H1 (cell line): ENCODE data around the gene ZFHX2. TPM values are rescaled to one million over a fixed set of nuclear protein-coding genes. Genes with fewer than 3 reads are reported as not detected.

Experiments
- CTCF ChIA-PET: fragments of 300-600 bp; sonication (Branson Sonifier 250); formaldehyde crosslinking; loops from one replicate; lab custom pipeline; 2021; ENCODE audit not compliant: partially characterized antibody; lab: Charles Lee
- POLR2A ChIA-PET: fragments of 300-600 bp; sonication (Branson Sonifier 250); formaldehyde crosslinking; loops from one replicate; lab custom pipeline; 2021; ENCODE audit warnings: inconsistent platforms; ENCODE audit not compliant: partially characterized antibody; lab: Charles Lee
- DNase-seq, 2 experiments: peaks; one replicate each; pipeline versions ENCODE4 v3.0.0 to v3.0.0-alpha.2; 2010 to 2022; ENCODE audit warnings: low spot score in 2 of 2, low read depth in 1 of 2, mixed read lengths in 1 of 2
- FAIRE-seq: peaks from 2 replicates; lab custom pipeline; 2011; peaks lifted over from hg19 to GRCh38; lab: Jason Lieb, UNC
- H2AFZ ChIP-seq: 2 replicates; pipeline ENCODE4 v1.8.1; 2012; ENCODE audit warnings: low read length, inconsistent platforms
- H2AK5ac ChIP-seq: 2 replicates; pipeline ENCODE4 v1.6.1; 2013; ENCODE audit warnings: low read depth, low read length
- H2BK120ac ChIP-seq: replicated peaks from 2 replicates; pipeline ENCODE3; 2013; ENCODE audit warnings: low read depth, low read length, inconsistent platforms
- H2BK12ac ChIP-seq: 2 replicates; pipeline ENCODE4 v1.6.1; 2013; ENCODE audit warnings: low read depth, low read length
- H2BK15ac ChIP-seq: 2 replicates; pipeline ENCODE4 v1.6.1; 2013; ENCODE audit warnings: low read length
- H2BK20ac ChIP-seq: 2 replicates; pipeline ENCODE4 v1.6.1; 2013; ENCODE audit warnings: low read length
- H2BK5ac ChIP-seq: 2 replicates; pipeline ENCODE4 v1.6.1; 2013; ENCODE audit warnings: low read depth, low read length
- H3K14ac ChIP-seq: 2 replicates; pipeline ENCODE4 v1.6.1; 2013; ENCODE audit warnings: inconsistent platforms; ENCODE audit not compliant: insufficient read length
- H3K18ac ChIP-seq: 2 replicates; pipeline ENCODE4 v1.6.1; 2013; ENCODE audit warnings: low read length; ENCODE audit errors: extremely low read depth
- H3K23ac ChIP-seq: 2 replicates; pipeline ENCODE4 v1.6.1; 2013; ENCODE audit warnings: inconsistent platforms; ENCODE audit not compliant: insufficient read length
- H3K23me2 ChIP-seq: 2 replicates; pipeline ENCODE4 v1.6.1; 2013; ENCODE audit warnings: low read depth, low read length
- H3K27ac ChIP-seq: 2 replicates; pipeline ENCODE4 v1.6.1; 2011; ENCODE audit warnings: low read depth, low read length, inconsistent platforms
- H3K27me3 ChIP-seq, 4 experiments: replicated peaks in 1 of 4; 1 replicate in 1 of 4; 2 replicates in 3 of 4; pipeline versions ENCODE4 v1.6.1 to v1.8.1; 2011 to 2013; ENCODE audit warnings: low read length in 3 of 4, mild to moderate bottlenecking in 3 of 4, inconsistent platforms in 2 of 4, mixed read lengths in 2 of 4, moderate library complexity in 1 of 4; ENCODE audit not compliant: control insufficient read depth in 3 of 4, insufficient read depth in 3 of 4; ENCODE audit errors: extremely low read depth in 1 of 4
- H3K36me3 ChIP-seq, 4 experiments: 2 replicates each; pipeline versions ENCODE4 v1.6.1 to v1.8.1; 2011 to 2013; ENCODE audit warnings: mild to moderate bottlenecking in 4 of 4, low read length in 3 of 4, moderate library complexity in 2 of 4, control low read depth in 1 of 4, inconsistent platforms in 1 of 4; ENCODE audit not compliant: insufficient read depth in 4 of 4, control insufficient read depth in 2 of 4
- H3K4ac ChIP-seq: replicated peaks from 2 replicates; pipeline ENCODE3; 2013; ENCODE audit warnings: low read length, low read depth, mixed read lengths, inconsistent platforms; ENCODE audit not compliant: insufficient read length
- H3K4me1 ChIP-seq, 4 experiments: replicated peaks in 1 of 4; 1 replicate in 1 of 4; 2 replicates in 3 of 4; pipeline versions ENCODE4 v1.6.1 to v1.8.1; 2011 to 2013; ENCODE audit warnings: low read length in 3 of 4, inconsistent platforms in 2 of 4, mixed read lengths in 1 of 4; ENCODE audit not compliant: insufficient read depth in 4 of 4, control insufficient read depth in 3 of 4
- H3K4me2 ChIP-seq, 2 experiments: 2 replicates each; pipeline versions ENCODE4 v1.6.1 to v1.8.1; 2011 to 2013; ENCODE audit warnings: low read depth in 2 of 2, low read length in 2 of 2, control low read depth in 1 of 2, inconsistent platforms in 1 of 2, mild to moderate bottlenecking in 1 of 2; ENCODE audit not compliant: insufficient read depth in 1 of 2
- H3K4me3 ChIP-seq, 4 experiments: fragments of 200-600, 300-600 bp in 1 of 4; sonication (generic), shearing (Covaris generic), sonication (Bioruptor Twin) in 1 of 4; 2 replicates each; pipeline versions ENCODE4 v1.5.1 to v1.8.1; 2011 to 2016; ENCODE audit warnings: low read length in 4 of 4, low read depth in 3 of 4, control low read depth in 2 of 4, inconsistent platforms in 2 of 4, mild to moderate bottlenecking in 2 of 4, mixed read lengths in 1 of 4, moderate library complexity in 1 of 4; ENCODE audit not compliant: insufficient read depth in 2 of 4; ENCODE audit errors: extremely low read depth in 1 of 4
- H3K56ac ChIP-seq: replicated peaks from 2 replicates; pipeline ENCODE3; 2013; ENCODE audit warnings: low read depth, mild to moderate bottlenecking, mixed read lengths, low read length, inconsistent platforms; ENCODE audit not compliant: insufficient read length
- H3K79me1 ChIP-seq: 2 replicates; pipeline ENCODE4 v1.6.1; 2013; ENCODE audit warnings: low read depth, low read length, control low read depth
- H3K79me2 ChIP-seq, 2 experiments: 2 replicates each; pipeline versions ENCODE4 v1.6.1 to v1.8.1; 2012 to 2013; ENCODE audit warnings: low read length in 2 of 2, mild to moderate bottlenecking in 2 of 2, inconsistent platforms in 1 of 2; ENCODE audit not compliant: insufficient read depth in 2 of 2, control insufficient read depth in 1 of 2
- H3K9ac ChIP-seq, 4 experiments: replicated peaks in 1 of 4; 1 replicate in 1 of 4; 2 replicates in 3 of 4; pipeline versions ENCODE4 v1.6.1 to v1.8.1; 2011 to 2013; ENCODE audit warnings: low read depth in 3 of 4, low read length in 3 of 4, control low read depth in 2 of 4, mild to moderate bottlenecking in 2 of 4, moderate library complexity in 2 of 4, inconsistent platforms in 1 of 4; ENCODE audit errors: extremely low read depth in 1 of 4
- H3K9me3 ChIP-seq, 2 experiments: 2 replicates each; pipeline versions ENCODE4 v1.6.1 to v1.8.1; 2012 to 2013; ENCODE audit warnings: mild to moderate bottlenecking in 2 of 2, moderate library complexity in 2 of 2, control low read depth in 1 of 2, inconsistent platforms in 1 of 2, low read depth in 1 of 2, low read length in 1 of 2, mixed read lengths in 1 of 2; ENCODE audit not compliant: insufficient read depth in 2 of 2
- H4K20me1 ChIP-seq, 2 experiments: replicated peaks in 1 of 2; 2 replicates each; pipeline versions ENCODE3 to v1.8.1; 2011 to 2013; ENCODE audit warnings: inconsistent platforms in 2 of 2, low read length in 2 of 2, mild to moderate bottlenecking in 1 of 2; ENCODE audit not compliant: insufficient read depth in 2 of 2, control insufficient read depth in 1 of 2
- H4K5ac ChIP-seq: 2 replicates; pipeline ENCODE4 v1.6.1; 2013; ENCODE audit warnings: low read length, low read depth, mixed read lengths, inconsistent platforms; ENCODE audit not compliant: insufficient read length
- H4K8ac ChIP-seq: 2 replicates; pipeline ENCODE4 v1.8.0; 2013; ENCODE audit warnings: mild to moderate bottlenecking, moderate library complexity, low read length, inconsistent platforms; ENCODE audit not compliant: insufficient read depth; ENCODE audit errors: extremely low read depth
- H4K91ac ChIP-seq: replicated peaks from 2 replicates; pipeline ENCODE3; 2013; ENCODE audit warnings: low read length, mixed read lengths, inconsistent platforms; ENCODE audit not compliant: insufficient read length
- ATF2 ChIP-seq: IDR thresholded peaks from 2 replicates; pipeline ENCODE4 v1.6.1; 2012; ENCODE audit warnings: low read length, inconsistent platforms
- MAFK ChIP-seq: IDR thresholded peaks from 2 replicates; pipeline ENCODE4 v1.6.1; 2012; ENCODE audit warnings: low read depth, mild to moderate bottlenecking, improper control_type of control experiment, low read length
- WGBS, 2 experiments: shearing (Covaris generic) in 1 of 2; methylation state at CpG; one replicate each; pipeline versions ENCODE4 v1.1.6 to v1.1.7; 2013 to 2015; ENCODE audit warnings: low lambda C conversion rate in 2 of 2, mixed read lengths in 2 of 2, inconsistent platforms in 1 of 2, low coverage in 1 of 2, missing lambda C conversion rate in 1 of 2; ENCODE audit not compliant: insufficient replicate concordance in 2 of 2, insufficient coverage in 1 of 2, insufficient read length in 1 of 2; ENCODE audit errors: extremely low coverage in 1 of 2, missing lambda C conversion rate in 1 of 2; 5-methylcytosine and 5-hydroxymethylcytosine counted together
- polyA plus RNA-seq, 7 experiments: library from polyadenylated mRNA; depleted of rRNA in 3 of 7; stranded (reverse) in 5 of 7; unstranded in 2 of 7; fragments of >200 nt in 5 of 7; fragments of 200-250 nt in 2 of 7; gene quantifications; 1 replicate in 5 of 7; 2 replicates in 1 of 7; 4 replicates in 1 of 7; pipeline versions ENCODE4 v1.2.1 to v1.2.3, GENCODE V29; 2011 to 2013; ENCODE audit warnings: missing spikeins in 2 of 7, mixed read lengths in 2 of 7
- total RNA-seq: library from RNA; stranded (reverse); fragmentation: NEBNext Ultra II Directional; extraction: Animal tissue kit (Norgen Biotek cat#: 25700); gene quantifications from 2 replicates; pipeline ENCODE4 v1.2.1, GENCODE V29; 2021

The ZFHX2 gene
- total and polyA plus RNA-seq, 2 of the 8 experiments (the other 6 are each of a cell fraction or from before 2014, with no cell fraction given) = 2.7 to 27.0 TPM

GRCh38 chr14:23600806-23601205 is 49.2 kb upstream of the ZFHX2 start:
- no peaks in the 10 kb centered on the region for H3K79me1 ChIP-seq
- POLR2A ChIA-PET = interaction anchor here (1.5 to 1.9 kb wide), 2 partner anchors 11 to 18 kb away, joined by 4 read pairs; no protein-coding TSS in a partner anchor
- no peak for FAIRE-seq
- no peaks in the 10 kb centered on the region for H3K27me3 ChIP-seq
- no peak overlapping the region for H4K8ac ChIP-seq
- no peaks in the 10 kb centered on the region for H3K36me3 ChIP-seq
- no peak overlapping the region for H3K56ac ChIP-seq
- CTCF ChIA-PET = interaction anchor here (0.9 to 1.0 kb wide), 2 partner anchors 12 to 64 kb away, joined by 4 to 5 read pairs; no protein-coding TSS in a partner anchor
- 92% methylated on average over 1 of the region's 1 CpG; no CpG with 5 or more reads in 1 of the 2 experiments for WGBS, 2 experiments
- H3K23me2 ChIP-seq = no peaks in the 10 kb centered on the region
- H3K4ac ChIP-seq = no peak overlapping the region
- no peak overlapping the region for H3K18ac ChIP-seq
- H3K9ac ChIP-seq = no peak overlapping the region
- H3K9me3 ChIP-seq = no peaks in the 10 kb centered on the region; a peak in 1 of 4 replicates
- H2BK15ac ChIP-seq = no peak overlapping the region
- H3K4me2 ChIP-seq = no peak overlapping the region
- no peak overlapping the region for H3K27ac ChIP-seq
- H4K20me1 ChIP-seq = no peaks in the 10 kb centered on the region
- no peak overlapping the region for H4K5ac ChIP-seq
- H2BK120ac ChIP-seq = no peak overlapping the region
- no peak overlapping the region for H2BK12ac ChIP-seq
- no peaks in the 10 kb centered on the region for H3K4me1 ChIP-seq
- H3K23ac ChIP-seq = no peak overlapping the region
- no peaks in the 10 kb centered on the region for H3K79me2 ChIP-seq
- no peak for DNase-seq
- H2AK5ac ChIP-seq = no peak overlapping the region
- no peak overlapping the region for H3K4me3 ChIP-seq
- no peak for TF ChIP-seq ATF2
- TF ChIP-seq MAFK = no peak
- no peak overlapping the region for H2BK5ac ChIP-seq
- no peak overlapping the region for H2BK20ac ChIP-seq
- H3K14ac ChIP-seq = no peak overlapping the region
- no peak overlapping the region for H4K91ac ChIP-seq
- no peak overlapping the region for H2AFZ ChIP-seq
